Skin epidermis (tissue), 12 donors: Measurements from ENCODE around the gene TMEM255B.
"Not testable (repeated sequence)": the region's sequence is repeated elsewhere in the genome, so short reads cannot be mapped to it uniquely, and the experiment has no call there.

Source experiments
- H3K27ac ChIP-seq, 21 experiments: fragments of 200-600 bp; sonication (generic) in 11 of 21; one replicate each; pipeline ENCODE4 v1.5.0; 2020; ENCODE audit warnings: mild to moderate bottlenecking in 3 of 21, inconsistent platforms in 2 of 21, moderate library complexity in 2 of 21
- H3K4me3 ChIP-seq, 7 experiments: fragments of 200-600 bp; sonication (generic) in 2 of 7; one replicate each; pipeline ENCODE4 v1.5.0; 2020; ENCODE audit warnings: inconsistent platforms in 2 of 7, mild to moderate bottlenecking in 2 of 7, moderate library complexity in 1 of 7

Gene TMEM255B

GRCh38 chr13:113732961-113733950 lies 25.8 kb upstream of the TMEM255B start:
- Histone ChIP-seq H3K27ac (no peak overlapping the region), H3K4me3 (no peak overlapping the region)

- no peak overlapping the region for H3K27ac ChIP-seq
- H3K4me3 ChIP-seq, result no peak overlapping the region
Observed at GRCh38 chr13:113734099-113734825, 24.8 kb upstream of the TMEM255B start.

- no peak overlapping the region for H3K4me3 ChIP-seq
- no peak overlapping the region for H3K27ac ChIP-seq
Observed at GRCh38 chr13:113734826-113735125, 24.2 kb upstream of the TMEM255B start.

- no peak overlapping the region for H3K4me3 ChIP-seq
Observed at GRCh38 chr13:113735194-113735593, 23.8 kb upstream of the TMEM255B start.

GRCh38 chr13:113735750-113736149 lies 23.3 kb upstream of the TMEM255B start:
- H3K27ac ChIP-seq, result no peak overlapping the region
- no peak overlapping the region for H3K4me3 ChIP-seq

More at GRCh38 chr13:113735194-113735593, 23.8 kb upstream of the TMEM255B start:
- H3K27ac ChIP-seq, result no peak overlapping the region

- Histone ChIP-seq H3K27ac (no peak overlapping the region), H3K4me3 (no peak overlapping the region)
Observed at GRCh38 chr13:113736258-113736731, 22.7 kb upstream of the TMEM255B start.

GRCh38 chr13:113737803-113738202 lies 21.2 kb upstream of the TMEM255B start:
- H3K27ac ChIP-seq, result no peak overlapping the region

GRCh38 chr13:113739527-113740285 lies 19.3 kb upstream of the TMEM255B start:
- no peak overlapping the region for H3K27ac ChIP-seq

More at GRCh38 chr13:113737803-113738202, 21.2 kb upstream of the TMEM255B start:
- H3K4me3 ChIP-seq, result no peak overlapping the region

GRCh38 chr13:113740286-113740556 lies 18.8 kb upstream of the TMEM255B start:
- no peak overlapping the region for H3K4me3 ChIP-seq
- H3K27ac ChIP-seq, result no peak overlapping the region

More at GRCh38 chr13:113739527-113740285, 19.3 kb upstream of the TMEM255B start:
- no peak overlapping the region for H3K4me3 ChIP-seq

- Histone ChIP-seq H3K27ac (no peak overlapping the region), H3K4me3 (no peak overlapping the region)
Observed at GRCh38 chr13:113740661-113741060, 18.4 kb upstream of the TMEM255B start.

GRCh38 chr13:113741191-113741668 lies 17.8 kb upstream of the TMEM255B start:
- H3K4me3 ChIP-seq, result no peak overlapping the region
- no peak overlapping the region for H3K27ac ChIP-seq

- peak overlapping the region in 1 of 21 experiments; percentile 7 for H3K27ac ChIP-seq
- H3K4me3 ChIP-seq, result no peak overlapping the region
Observed at GRCh38 chr13:113742000-113742441, 17.0 kb upstream of the TMEM255B start.

GRCh38 chr13:113742445-113743120 lies 16.4 kb upstream of the TMEM255B start:
- no peak overlapping the region for H3K4me3 ChIP-seq
- peak overlapping the region in 1 of 21 experiments; percentile 7 for H3K27ac ChIP-seq

GRCh38 chr13:113743366-113744195 lies 15.4 kb upstream of the TMEM255B start:
- H3K27ac ChIP-seq, result no peak overlapping the region

GRCh38 chr13:113744197-113745000 lies 14.6 kb upstream of the TMEM255B start:
- no peak overlapping the region for H3K27ac ChIP-seq
- no peak overlapping the region for H3K4me3 ChIP-seq

More at GRCh38 chr13:113743366-113744195, 15.4 kb upstream of the TMEM255B start:
- no peak overlapping the region for H3K4me3 ChIP-seq

GRCh38 chr13:113745059-113745458 lies 14.0 kb upstream of the TMEM255B start:
- no peak overlapping the region for H3K27ac ChIP-seq
- no peak overlapping the region for H3K4me3 ChIP-seq

- H3K27ac ChIP-seq, H3K4me3 ChIP-seq: not testable (repeated sequence)
Observed at GRCh38 chr13:113745500-113746142, 13.4 kb upstream of the TMEM255B start.
